Measurements from ENCODE around the gene LAMA3. TPM values are rescaled to one million over a fixed set of nuclear protein-coding genes. Genes with fewer than 3 reads are reported as not detected.
A peak's percentile ranks its signal among the peaks of the same experiment; 100 is the strongest.
"Not testable (repeated sequence)": the region's sequence is repeated elsewhere in the genome, so short reads cannot be mapped to it uniquely, and the experiment has no call there.

Gene LAMA3
- total RNA-seq, 1 donor from 2014 or later, result 1.7 TPM

DNA sequence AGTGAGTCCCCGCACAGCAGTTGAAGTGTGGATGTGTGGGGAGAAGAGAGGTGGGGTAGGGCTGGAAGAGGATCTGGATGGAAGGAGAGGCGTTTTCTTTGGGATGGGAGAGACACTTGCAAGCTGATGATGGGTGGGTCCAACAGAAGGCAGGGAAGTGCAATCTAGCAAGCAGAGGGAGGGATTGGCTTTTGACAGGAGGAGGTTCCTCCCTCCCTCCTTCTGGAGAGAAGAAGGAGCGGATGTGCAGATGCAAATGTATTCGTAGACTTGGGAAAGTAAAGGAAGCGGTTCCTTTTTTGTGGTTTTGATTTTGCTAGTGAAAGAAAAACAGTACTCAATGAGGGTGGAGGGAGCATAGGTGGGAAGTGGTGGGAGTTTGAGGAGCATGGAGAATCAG, 48.9 kb downstream of the LAMA3 start:
- DNase-seq (ENCODE audit: low spot score), result no peak
- H3K4me3 Mint-ChIP-seq (ENCODE audit: unreplicated experiment), result no peak overlapping the region
- peaks cover 10% of the 10 kb centered on the region for H3K4me1 Mint-ChIP-seq (ENCODE audit: unreplicated experiment)
- TF ChIP-seq CTCF (IDR thresholded peaks at IDR 0.05; ENCODE audit: unreplicated experiment), result no peak
- no peaks in the 10 kb centered on the region for H3K9me3 Mint-ChIP-seq (ENCODE audit: unreplicated experiment)
- no peaks in the 10 kb centered on the region for H3K36me3 Mint-ChIP-seq (ENCODE audit: low read depth, unreplicated experiment)
- peak overlapping the region; percentile 11 for H3K27ac Mint-ChIP-seq (ENCODE audit: unreplicated experiment)
- H3K27me3 Mint-ChIP-seq (ENCODE audit: unreplicated experiment), result peaks cover 9% of the 10 kb centered on the region

DNA sequence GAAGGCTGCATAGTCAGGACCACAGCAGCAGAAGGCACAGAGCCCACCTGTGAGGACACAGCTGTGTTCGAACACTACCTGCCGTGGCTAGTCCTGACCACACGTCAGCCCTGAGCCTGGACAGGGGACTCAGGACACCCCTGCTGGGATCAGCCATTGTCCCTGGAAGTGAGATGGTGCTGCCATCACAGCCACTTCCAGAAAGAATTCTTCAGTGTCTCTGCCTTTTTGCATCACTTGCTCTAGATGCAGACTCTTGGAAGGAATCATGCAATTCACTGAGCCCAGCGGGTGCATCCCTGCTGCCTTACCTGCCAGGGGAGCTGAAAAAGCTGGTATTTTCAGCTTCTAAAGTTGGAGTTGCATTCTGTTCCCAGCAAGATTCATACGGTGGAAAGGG, 49.3 kb downstream of the LAMA3 start:
- Mint-ChIP-seq H3K4me1 (ENCODE audit: unreplicated experiment) (peaks cover 10% of the 10 kb centered on the region), H3K27me3 (ENCODE audit: unreplicated experiment) (peaks cover 9% of the 10 kb centered on the region), H3K36me3 (ENCODE audit: low read depth, unreplicated experiment) (no peaks in the 10 kb centered on the region), H3K9me3 (ENCODE audit: unreplicated experiment) (no peaks in the 10 kb centered on the region), H3K27ac (ENCODE audit: unreplicated experiment) (no peak overlapping the region), H3K4me3 (ENCODE audit: unreplicated experiment) (no peak overlapping the region)
- no peak for DNase-seq (ENCODE audit: low spot score)
- no peak for TF ChIP-seq CTCF (IDR thresholded peaks at IDR 0.05; ENCODE audit: unreplicated experiment)

- H3K4me3 Mint-ChIP-seq (ENCODE audit: unreplicated experiment), result no peak overlapping the region
- H3K36me3 Mint-ChIP-seq (ENCODE audit: low read depth, unreplicated experiment), result no peaks in the 10 kb centered on the region
- H3K27ac Mint-ChIP-seq (ENCODE audit: unreplicated experiment), result no peak overlapping the region
- no peak for DNase-seq (ENCODE audit: low spot score)
- H3K4me1 Mint-ChIP-seq (ENCODE audit: unreplicated experiment), result peaks cover 10% of the 10 kb centered on the region
- no peak for TF ChIP-seq CTCF (IDR thresholded peaks at IDR 0.05; ENCODE audit: unreplicated experiment)
- H3K9me3 Mint-ChIP-seq (ENCODE audit: unreplicated experiment), result no peaks in the 10 kb centered on the region
- H3K27me3 Mint-ChIP-seq (ENCODE audit: unreplicated experiment), result peaks cover 6% of the 10 kb centered on the region
Observed at GRCh38 chr18:23740105-23740830, 51.0 kb downstream of the LAMA3 start.

DNA sequence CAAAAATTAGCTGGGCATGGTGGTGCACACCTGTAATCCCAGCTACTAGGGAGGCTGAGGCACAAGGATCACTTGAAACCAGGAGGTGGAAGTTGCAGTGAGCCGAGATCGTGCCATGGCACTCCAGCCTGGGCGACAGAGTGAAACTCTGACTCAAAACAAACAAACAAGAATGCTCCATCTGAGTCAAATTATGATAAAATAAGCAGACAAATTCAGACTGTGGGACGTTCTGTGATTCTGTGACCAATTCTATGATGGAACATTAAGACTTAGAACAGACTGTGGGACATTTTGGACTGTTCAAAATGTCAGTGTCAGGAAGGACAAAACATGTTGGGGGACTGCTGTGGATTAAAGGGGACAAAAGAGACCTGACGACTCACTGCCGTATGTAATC, 52.7 kb downstream of the LAMA3 start:
- not testable (repeated sequence) for H3K36me3 Mint-ChIP-seq (ENCODE audit: low read depth, unreplicated experiment); H3K27me3 Mint-ChIP-seq (ENCODE audit: unreplicated experiment); DNase-seq (ENCODE audit: low spot score); H3K4me3 Mint-ChIP-seq (ENCODE audit: unreplicated experiment); H3K27ac Mint-ChIP-seq (ENCODE audit: unreplicated experiment); H3K9me3 Mint-ChIP-seq (ENCODE audit: unreplicated experiment)
- peaks cover 10% of the 10 kb centered on the region for H3K4me1 Mint-ChIP-seq (ENCODE audit: unreplicated experiment)

DNA sequence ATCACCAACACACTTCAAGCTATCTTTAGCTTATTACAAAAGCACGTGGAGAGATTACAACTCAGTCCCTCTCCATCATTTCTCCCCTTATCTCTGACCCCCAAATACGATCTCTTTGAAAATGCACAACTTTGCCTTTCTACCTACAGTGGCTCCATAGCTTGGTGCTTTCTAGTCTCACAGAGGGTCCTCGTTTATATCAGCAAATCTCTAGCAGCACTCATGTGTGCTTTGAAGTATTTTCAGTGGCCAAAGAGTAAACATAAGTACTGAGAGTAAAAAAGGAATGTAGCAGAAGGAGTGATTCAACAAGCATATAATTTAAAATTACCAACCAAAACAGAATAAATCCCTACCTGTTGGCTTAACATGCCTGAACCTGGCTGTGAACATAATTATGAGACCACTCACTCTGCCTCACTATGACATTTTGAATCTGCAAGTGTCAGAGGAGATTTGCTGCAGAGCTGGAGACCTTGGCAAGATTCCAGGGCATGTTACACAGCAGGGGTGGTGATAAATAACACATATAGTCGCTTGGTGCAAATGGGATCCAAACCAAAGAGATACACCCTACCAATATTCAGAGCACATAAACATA, 54.6 kb downstream of the LAMA3 start:
- Mint-ChIP-seq H3K4me3 (ENCODE audit: unreplicated experiment) (no peak overlapping the region), H3K4me1 (ENCODE audit: unreplicated experiment) (no peaks in the 10 kb centered on the region), H3K36me3 (ENCODE audit: low read depth, unreplicated experiment) (no peaks in the 10 kb centered on the region), H3K9me3 (ENCODE audit: unreplicated experiment) (no peaks in the 10 kb centered on the region), H3K27me3 (ENCODE audit: unreplicated experiment) (no peaks in the 10 kb centered on the region), H3K27ac (ENCODE audit: unreplicated experiment) (no peak overlapping the region)
- no peak for DNase-seq (ENCODE audit: low spot score)
- no peak for TF ChIP-seq CTCF (IDR thresholded peaks at IDR 0.05; ENCODE audit: unreplicated experiment)
